Endothelial cell of hepatic sinusoid (primary cell): ENCODE measurements around the gene TM2D1.
"Not testable (repeated sequence)": the region's sequence is repeated elsewhere in the genome, so short reads cannot be mapped to it uniquely, and the experiment has no call there.

Source experiments
- in situ Hi-C: cut with HindIII; loops from 2 replicates; pipeline ENCODE4 v1.10.0; 2017; ENCODE audit warnings: low sequenced_read_pairs

The TM2D1 gene

GRCh38 chr1:61718996-61719663 lies 5.8 kb downstream of the TM2D1 start:
- in situ Hi-C loops, result not testable (repeated sequence)

- in situ Hi-C loops, result no loop called here
Observed at GRCh38 chr1:61711969-61712368, 13.0 kb downstream of the TM2D1 start.

DNA sequence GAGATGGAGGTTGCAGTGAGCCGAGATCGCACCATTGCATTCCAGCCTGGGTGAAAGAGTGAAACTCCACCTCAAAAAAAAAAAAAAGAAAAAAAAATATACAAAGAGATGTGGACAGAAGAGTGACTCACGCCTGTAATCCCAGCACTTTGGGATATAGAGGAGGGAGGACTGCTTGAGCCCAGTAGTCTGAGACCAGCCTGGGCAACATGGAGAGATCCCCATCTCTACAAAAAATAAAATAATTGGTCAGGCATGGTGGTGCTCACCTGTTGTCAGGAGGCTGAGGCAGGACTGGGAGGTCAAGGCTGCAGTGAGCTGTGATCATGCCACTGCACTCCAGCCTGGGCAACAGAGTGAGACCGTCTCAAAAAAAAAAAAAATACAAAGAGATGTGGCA lies 13.7 kb downstream of the TM2D1 start:
- in situ Hi-C loops, result not testable (repeated sequence)

DNA sequence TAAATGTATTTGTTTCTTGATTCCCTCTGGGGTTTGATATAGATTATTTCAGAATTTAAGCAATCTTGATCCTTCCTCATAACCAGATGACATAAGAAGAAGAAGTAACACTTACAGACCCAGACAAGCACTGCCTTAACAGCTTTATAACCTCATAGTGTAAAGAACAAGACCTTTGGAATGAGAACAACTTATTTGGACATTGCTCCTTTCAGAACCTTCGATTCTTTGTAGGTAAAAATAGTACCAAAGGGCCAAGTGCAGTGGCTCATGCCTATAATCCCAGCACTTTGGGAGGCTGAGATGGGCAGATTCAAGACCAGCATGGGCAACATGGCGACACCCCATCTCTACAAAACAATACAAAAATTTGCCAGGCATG lies 15.0 kb downstream of the TM2D1 start:
- in situ Hi-C loops, result no loop called here

- in situ Hi-C loops, result no loop called here
Observed at GRCh38 chr1:61708953-61709907, 15.7 kb downstream of the TM2D1 start.

GRCh38 chr1:61699911-61700851 lies 24.8 kb downstream of the TM2D1 start:
- in situ Hi-C loops, result no loop called here

GRCh38 chr1:61692155-61692800 lies 32.7 kb downstream of the TM2D1 start:
- in situ Hi-C loops, result no loop called here

DNA sequence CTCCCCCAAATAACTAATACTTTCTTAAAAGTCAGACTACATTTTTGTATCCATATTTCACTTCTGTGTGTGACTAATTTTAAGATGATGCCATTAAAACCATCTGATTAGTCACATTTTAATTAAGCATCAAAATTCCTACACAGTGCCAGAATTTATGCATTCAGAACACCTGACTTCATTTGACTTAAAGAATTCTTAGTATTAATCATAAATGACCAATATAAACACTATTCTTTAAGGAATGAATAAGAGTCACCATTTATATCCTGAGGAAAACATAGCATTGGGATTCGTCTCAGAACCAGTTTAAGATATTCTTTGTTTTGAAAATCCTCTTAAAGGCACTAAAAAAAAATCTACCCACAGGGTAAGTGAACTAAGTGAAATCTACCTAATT lies 37.0 kb downstream of the TM2D1 start:
- in situ Hi-C loops, result no loop called here

- in situ Hi-C loops, result no loop called here
Observed at GRCh38 chr1:61682891-61683290, 42.0 kb downstream of the TM2D1 start.

GRCh38 chr1:61680500-61680899 lies 44.4 kb downstream of the TM2D1 start:
- in situ Hi-C loops, result no loop called here

- in situ Hi-C loops, result not testable (repeated sequence)
Observed at GRCh38 chr1:61676881-61677280, 48.1 kb downstream of the TM2D1 start.

DNA sequence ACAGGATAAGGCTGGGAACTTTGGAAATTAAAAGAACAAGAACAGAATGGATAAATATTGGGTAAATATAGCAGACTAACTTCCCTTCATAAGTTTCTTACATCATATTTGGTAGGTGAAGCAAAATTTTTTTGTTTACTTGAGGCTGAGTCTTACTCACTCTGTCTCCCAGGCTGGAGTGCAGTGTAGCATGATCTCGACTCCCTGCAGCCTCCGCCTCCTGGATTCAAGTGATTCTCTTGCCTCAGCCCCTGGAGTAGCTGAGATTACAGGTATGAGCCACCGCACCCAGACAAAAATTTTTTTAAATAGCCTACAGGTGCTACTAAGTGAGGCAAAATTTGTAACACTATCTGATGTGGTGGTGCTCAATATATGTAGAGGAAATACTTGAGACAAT lies 50.7 kb downstream of the TM2D1 start:
- in situ Hi-C loops, result no loop called here

DNA sequence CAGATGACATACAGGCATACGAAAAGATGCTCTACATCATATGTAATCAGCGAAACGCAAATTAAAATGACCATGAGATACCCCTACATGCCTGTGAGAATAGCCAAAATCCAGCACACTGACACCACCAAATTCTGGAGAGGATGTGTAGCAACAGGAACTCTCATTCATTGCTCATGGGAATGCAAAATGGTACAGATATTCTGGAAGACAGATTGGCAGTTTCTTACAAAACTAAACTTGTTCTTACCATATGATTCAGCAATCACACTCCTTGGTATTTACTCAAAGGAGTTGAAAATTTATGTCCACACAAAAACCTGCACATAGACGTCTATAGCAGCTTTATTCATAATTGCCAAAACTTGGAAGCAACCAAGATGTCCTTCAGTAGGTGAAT lies 52.6 kb downstream of the TM2D1 start:
- in situ Hi-C loops, result no loop called here

GRCh38 chr1:61670445-61670844 lies 54.5 kb downstream of the TM2D1 start:
- in situ Hi-C loops, result no loop called here

DNA sequence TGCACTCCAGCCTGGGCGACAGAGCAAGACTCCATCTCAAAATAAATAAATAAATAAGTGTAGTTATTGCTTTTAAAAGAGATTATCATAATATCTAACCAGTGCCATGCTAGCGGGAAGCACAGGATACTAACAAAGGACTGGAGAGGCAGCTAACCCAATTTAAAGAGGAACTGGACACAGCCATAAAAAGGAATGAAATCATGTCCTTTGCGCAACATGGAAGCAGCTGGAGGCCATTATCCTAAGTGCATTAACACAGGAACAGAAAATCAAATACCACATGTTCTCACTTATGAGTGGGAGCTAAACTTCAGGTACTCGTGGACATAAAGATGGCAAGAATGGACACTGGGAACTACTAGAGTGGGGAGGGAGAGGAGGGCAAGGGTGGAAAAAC lies 54.9 kb downstream of the TM2D1 start:
- in situ Hi-C loops, result no loop called here

DNA sequence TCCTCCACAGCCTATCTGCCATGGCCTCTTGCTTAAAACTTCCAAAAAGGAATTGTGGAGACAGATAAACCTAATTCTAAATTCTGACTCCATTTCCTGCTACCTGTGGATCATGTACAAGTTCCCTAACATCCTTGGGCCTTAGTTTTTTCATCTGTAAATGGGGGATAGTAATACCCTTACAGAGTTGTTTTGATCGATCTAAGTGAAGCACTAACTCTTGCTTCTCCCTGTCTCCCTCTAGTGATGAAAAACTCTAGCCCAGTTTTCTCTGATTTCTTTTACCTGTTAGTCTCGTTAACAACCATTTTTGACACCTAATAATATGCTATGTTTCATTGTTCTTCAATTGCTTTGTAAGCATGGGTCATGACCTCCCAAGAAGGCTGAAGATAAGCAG lies 65.9 kb downstream of the TM2D1 start:
- in situ Hi-C loops, result no loop called here

DNA sequence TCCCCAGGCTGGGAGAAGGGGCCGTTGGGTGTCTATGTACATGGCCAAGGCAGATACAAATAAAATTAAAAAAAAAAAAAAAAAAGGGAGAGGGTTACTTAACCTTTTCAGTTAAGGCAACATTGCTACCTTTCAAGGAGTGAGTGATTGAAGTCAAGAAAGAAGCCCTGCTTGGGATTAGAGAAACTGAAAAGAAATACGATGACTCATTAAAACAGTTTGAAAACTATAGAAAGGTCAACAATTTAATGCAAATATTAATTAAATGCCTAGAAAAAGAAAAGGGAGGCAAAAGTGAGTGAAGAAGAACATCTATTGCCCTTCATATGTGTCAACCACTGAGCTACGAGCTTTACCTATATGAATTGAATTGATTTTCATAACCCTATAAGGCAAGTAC lies 69.5 kb downstream of the TM2D1 start:
- in situ Hi-C loops, result no loop called here

DNA sequence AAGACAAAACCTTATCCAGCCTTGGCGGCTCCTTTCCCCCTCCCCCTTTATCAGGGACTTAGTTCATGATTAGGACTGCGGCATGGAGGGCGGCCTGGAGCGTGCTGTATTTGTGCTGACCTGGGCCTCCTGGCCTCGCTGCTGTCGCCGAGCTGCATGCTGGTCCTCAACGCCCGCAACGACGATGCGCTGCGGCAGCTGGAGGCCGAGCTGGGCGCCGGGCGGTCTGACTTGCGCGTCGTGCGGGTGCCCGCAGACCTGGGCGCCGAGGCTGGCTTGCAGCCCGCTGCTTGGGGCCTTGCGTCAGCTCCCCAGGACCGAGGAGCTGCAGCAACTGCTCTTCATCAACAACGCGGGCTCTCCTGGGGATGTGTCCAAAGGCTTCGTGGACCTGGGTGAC lies 70.9 kb downstream of the TM2D1 start:
- in situ Hi-C loops, result no loop called here

DNA sequence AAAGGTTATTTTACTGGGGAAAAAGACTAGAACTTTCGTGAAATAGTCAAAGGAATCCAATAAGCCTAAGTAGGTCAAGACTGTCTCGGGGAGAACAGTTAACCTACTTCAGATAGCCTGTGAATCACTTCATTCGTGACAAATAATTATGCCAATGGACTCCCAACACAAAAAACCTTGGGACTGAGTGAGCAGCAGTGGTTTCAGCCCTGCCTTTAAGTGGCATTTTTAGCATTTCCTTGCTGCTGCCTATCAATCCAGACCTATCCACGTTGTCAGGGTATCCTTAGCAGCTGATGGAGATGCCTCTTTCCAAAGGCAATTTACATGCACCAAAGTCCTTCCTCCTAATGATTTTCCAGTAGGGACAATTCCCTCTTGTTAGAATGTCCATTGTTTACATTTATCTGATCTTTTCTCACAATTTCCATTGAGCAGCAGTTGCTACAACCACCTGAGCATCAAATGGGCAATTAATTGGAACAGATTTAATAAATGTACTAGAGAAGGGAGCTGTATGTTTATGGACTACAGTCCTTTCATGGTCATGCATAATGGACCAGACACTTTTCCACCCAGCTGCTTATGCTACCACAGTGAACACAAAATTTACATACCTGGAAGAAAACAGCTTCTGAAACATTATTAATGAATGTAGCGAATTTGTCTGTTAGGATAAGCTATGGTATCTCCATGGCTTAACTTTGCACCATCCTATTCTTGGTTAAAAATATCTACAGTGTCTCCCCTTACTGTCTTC lies 75.8 kb downstream of the TM2D1 start:
- in situ Hi-C loops, result no loop called here

DNA sequence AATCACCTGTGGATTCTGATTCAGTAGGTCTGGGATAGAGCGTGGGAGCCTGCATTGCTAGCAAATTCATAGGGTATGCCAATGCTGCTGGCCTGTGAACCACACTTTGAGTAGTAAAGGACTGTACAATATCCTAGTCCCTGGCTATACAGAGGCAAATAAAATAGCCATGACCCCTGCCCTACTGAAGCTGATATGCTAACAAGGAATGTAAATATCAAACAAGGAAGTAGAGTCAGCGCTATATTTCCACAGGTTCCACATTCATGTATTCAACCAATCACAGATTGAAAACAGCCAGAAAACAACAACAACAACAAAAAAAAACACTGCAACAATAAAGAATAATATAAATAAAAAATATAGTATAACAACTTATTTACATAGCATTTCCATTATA lies 77.8 kb downstream of the TM2D1 start:
- in situ Hi-C loops, result no loop called here
